ENCODE results near the gene HIGD1C. TPM values are rescaled to one million over a fixed set of nuclear protein-coding genes. Genes with fewer than 3 reads are reported as not detected.
"Not testable (repeated sequence)": the region's sequence is repeated elsewhere in the genome, so short reads cannot be mapped to it uniquely, and the experiment has no call there.

Gene HIGD1C
- total and polyA plus RNA-seq, 10 donors = not detected

- no peak for DNase-seq
- Histone ChIP-seq H3K27ac (peak overlapping the region in 1 of 8 donors; percentile 23), H3K36me3 (no peaks in the 10 kb centered on the region), H3K9me3 (no peaks in the 10 kb centered on the region), H3K27me3 (replicated peaks in 1 of 7) (no peaks in the 10 kb centered on the region), H3K4me1 (no peaks in the 10 kb centered on the region), H3K4me3 (no peak overlapping the region)
- intact Hi-C loops (cut with DNase I; ENCODE audit: low total_unique reads) = no loop called here
- TF ChIP-seq POLR2A (IDR thresholded peaks at IDR 0.05) (no peak), CTCF (IDR thresholded peaks at IDR 0.05 in 8 of 11, conservative IDR thresholded peaks at IDR 0.05 in 3 of 11) (no peak), POLR2AphosphoS5 (IDR thresholded peaks at IDR 0.05) (no peak)
- WGBS, 5 donors = 53 to 86% (median 72%) methylated on average over 2 of the region's 2 CpGs
Measured at GRCh38 chr12:50951112-50951511, 1.2 kb upstream of the HIGD1C start.

GRCh38 chr12:50953047-50953446 lies 703 bp downstream of the HIGD1C start:
- WGBS, 5 donors = 80 to 95% (median 89%) methylated on average over 7 of the region's 7 CpGs
- Histone ChIP-seq H3K4me3 (no peak overlapping the region), H3K36me3 (no peaks in the 10 kb centered on the region), H3K4me1 (no peaks in the 10 kb centered on the region), H3K27ac (no peak overlapping the region), H3K9me3 (no peaks in the 10 kb centered on the region), H3K27me3 (replicated peaks in 1 of 7) (no peaks in the 10 kb centered on the region)
- no peak for DNase-seq
- intact Hi-C loops (cut with DNase I; ENCODE audit: low total_unique reads) = no loop called here
- no peak for TF ChIP-seq POLR2A (IDR thresholded peaks at IDR 0.05)
- no peak for TF ChIP-seq CTCF (IDR thresholded peaks at IDR 0.05 in 8 of 11, conservative IDR thresholded peaks at IDR 0.05 in 3 of 11)
- no peak for TF ChIP-seq POLR2AphosphoS5 (IDR thresholded peaks at IDR 0.05)

GRCh38 chr12:50954789-50955188 lies 2.4 kb downstream of the HIGD1C start:
- H3K4me3 ChIP-seq, H3K9me3 ChIP-seq: not testable (repeated sequence)

GRCh38 chr12:50955288-50955687 lies 2.9 kb downstream of the HIGD1C start:
- TF ChIP-seq POLR2A (IDR thresholded peaks at IDR 0.05) (no peak), CTCF (IDR thresholded peaks at IDR 0.05 in 8 of 11, conservative IDR thresholded peaks at IDR 0.05 in 3 of 11) (no peak)
- 89 to 100% (median 93%) methylated on average over 1 of the region's 1 CpG for WGBS, 5 donors

More at GRCh38 chr12:50954789-50955188, 2.4 kb downstream of the HIGD1C start:
- 91 to 100% (median 98%) methylated on average over 2 of the region's 2 CpGs for WGBS, 5 donors
- intact Hi-C loops (cut with DNase I; ENCODE audit: low total_unique reads); H3K4me1 ChIP-seq; H3K27me3 ChIP-seq (replicated peaks in 1 of 7); H3K36me3 ChIP-seq; H3K27ac ChIP-seq; DNase-seq: not testable (repeated sequence)

GRCh38 chr12:50955697-50956096 lies 3.4 kb downstream of the HIGD1C start:
- Histone ChIP-seq H3K27ac (no peak overlapping the region), H3K4me1 (peaks cover 0 to 6% (median 2%) of the 10 kb centered on the region in 6 donors), H3K4me3 (no peak overlapping the region), H3K36me3 (no peaks in the 10 kb centered on the region), H3K27me3 (replicated peaks in 1 of 7) (no peaks in the 10 kb centered on the region), H3K9me3 (no peaks in the 10 kb centered on the region)
- DNase-seq = no peak
- intact Hi-C loops (cut with DNase I; ENCODE audit: low total_unique reads) = no loop called here
- TF ChIP-seq CTCF (IDR thresholded peaks at IDR 0.05 in 8 of 11, conservative IDR thresholded peaks at IDR 0.05 in 3 of 11) = no peak
- TF ChIP-seq POLR2AphosphoS5 (IDR thresholded peaks at IDR 0.05) = no peak
- no peak for TF ChIP-seq POLR2A (IDR thresholded peaks at IDR 0.05)
- WGBS, 5 donors = 68 to 98% (median 72%) methylated on average over 2 of the region's 2 CpGs

More at GRCh38 chr12:50955288-50955687, 2.9 kb downstream of the HIGD1C start:
- H3K4me1 ChIP-seq = peaks cover 0 to 5% (median under 1%) of the 10 kb centered on the region in 6 donors
- no peaks in the 10 kb centered on the region for H3K36me3 ChIP-seq
- DNase-seq = no peak
- H3K9me3 ChIP-seq = no peaks in the 10 kb centered on the region
- no peak overlapping the region for H3K27ac ChIP-seq
- no peaks in the 10 kb centered on the region for H3K27me3 ChIP-seq (replicated peaks in 1 of 7)
- no peak overlapping the region for H3K4me3 ChIP-seq
- intact Hi-C loops (cut with DNase I; ENCODE audit: low total_unique reads) = no loop called here
